ENCODE measurements around the gene PPFIA3.
A peak's percentile ranks its signal among the peaks of the same experiment; 100 is the strongest.
"Not testable (repeated sequence)": the region's sequence is repeated elsewhere in the genome, so short reads cannot be mapped to it uniquely, and the experiment has no call there.

Gene PPFIA3

DNA sequence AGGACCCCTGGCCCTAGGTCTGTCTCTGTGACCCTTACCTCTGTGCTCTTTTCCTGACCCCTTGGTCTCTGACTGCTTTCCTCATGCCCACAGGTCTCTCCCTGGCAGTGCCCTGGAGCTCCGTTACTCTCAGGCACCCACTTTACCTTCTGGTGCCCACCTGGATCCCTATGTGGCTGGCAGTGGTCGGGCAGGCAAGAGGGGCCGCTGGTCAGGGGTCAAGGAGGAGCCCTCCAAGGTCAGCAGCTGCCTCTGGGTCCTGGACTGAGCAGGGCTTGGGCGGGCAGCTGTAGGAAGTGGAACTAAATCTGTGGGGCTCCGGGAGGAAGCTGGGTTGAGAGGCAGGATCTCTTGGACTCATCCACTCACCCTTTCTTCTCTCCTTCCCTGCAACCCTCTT, 16.3 kb downstream of the PPFIA3 start:
- TF ChIP-seq CTCF (IDR thresholded peaks at IDR 0.05): no peak
- no peak for DNase-seq (ENCODE audit: low spot score)
- Histone ChIP-seq H3K27ac (no peak overlapping the region), H3K4me3 (no peak overlapping the region)

DNA sequence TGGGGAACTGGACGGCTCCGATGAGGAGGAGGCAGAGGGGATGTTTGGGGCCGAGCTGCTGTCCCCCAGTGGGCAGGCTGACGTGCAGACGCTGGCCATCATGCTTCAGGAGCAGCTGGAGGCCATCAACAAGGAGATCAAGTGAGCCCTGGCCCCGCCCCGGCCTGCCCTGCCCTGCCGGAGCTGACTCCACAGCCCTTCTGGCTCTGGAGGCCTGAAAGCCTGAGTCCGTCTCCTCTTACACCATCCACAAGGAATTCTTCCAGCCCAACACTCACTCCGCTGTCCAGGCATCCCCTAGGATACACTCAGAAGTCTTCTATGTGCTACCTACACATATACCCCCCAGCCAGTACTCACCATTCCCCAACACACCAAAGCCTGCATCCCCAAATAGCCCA, 17.4 kb downstream of the PPFIA3 start:
- TF ChIP-seq CTCF (IDR thresholded peaks at IDR 0.05): no peak
- no peak overlapping the region for H3K4me3 ChIP-seq
- H3K27ac ChIP-seq: peak overlapping the region in 1 of 2 donors; percentile 64
- DNase-seq (ENCODE audit: low spot score): no peak

DNA sequence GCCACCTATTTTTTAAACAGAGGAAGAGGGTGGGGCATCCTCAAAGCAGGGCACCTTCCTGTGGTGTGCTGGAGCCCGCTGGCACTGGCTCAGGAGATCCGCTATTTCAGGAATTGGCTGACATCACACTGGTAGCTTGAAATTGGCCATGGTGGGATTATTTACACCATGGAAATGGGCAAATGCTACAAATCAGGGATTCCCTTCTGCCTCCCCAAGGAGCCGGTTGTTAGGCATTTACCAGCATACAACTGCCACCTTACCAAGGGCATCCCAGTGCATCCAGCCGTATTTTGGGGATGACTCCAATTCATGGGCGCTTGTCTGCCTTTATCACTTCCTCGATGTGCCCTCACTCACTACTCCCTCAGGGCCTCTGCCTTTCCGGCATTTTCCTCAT, 21.6 kb downstream of the PPFIA3 start:
- Histone ChIP-seq H3K4me3 (no peak overlapping the region), H3K27ac (no peak overlapping the region)
- DNase-seq (ENCODE audit: low spot score): no peak
- no peak for TF ChIP-seq CTCF (IDR thresholded peaks at IDR 0.05)

DNA sequence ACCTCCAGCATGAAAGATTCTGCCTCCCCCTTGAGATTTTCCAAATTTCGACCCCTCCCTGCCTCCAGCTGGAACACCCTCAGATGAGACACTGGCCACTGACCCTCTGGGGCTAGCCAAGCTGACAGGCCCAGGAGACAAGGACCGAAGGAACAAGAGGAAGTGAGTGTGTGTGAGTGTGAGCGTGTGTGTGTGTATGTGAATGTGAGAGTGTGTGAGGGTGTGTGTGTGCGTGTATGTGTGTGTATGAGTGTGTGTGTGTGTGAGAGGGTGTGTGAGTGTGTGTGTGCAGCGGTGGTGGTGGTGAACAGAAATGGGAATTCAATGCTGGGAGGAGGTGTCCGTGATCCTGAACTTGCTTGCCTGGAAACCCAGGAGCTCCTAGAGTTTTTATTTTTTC, 22.0 kb downstream of the PPFIA3 start:
- no peak for DNase-seq (ENCODE audit: low spot score)
- Histone ChIP-seq H3K4me3 (no peak overlapping the region), H3K27ac (no peak overlapping the region)
- TF ChIP-seq CTCF (IDR thresholded peaks at IDR 0.05): no peak

GRCh38 chr19:49142866-49143335, 23.6 kb downstream of the PPFIA3 start:
- DNase-seq (ENCODE audit: low spot score): peak; percentile 92
- Histone ChIP-seq H3K4me3 (peak overlapping the region; percentile 77), H3K27ac (no peak overlapping the region)
- no peak for TF ChIP-seq CTCF (IDR thresholded peaks at IDR 0.05)

DNA sequence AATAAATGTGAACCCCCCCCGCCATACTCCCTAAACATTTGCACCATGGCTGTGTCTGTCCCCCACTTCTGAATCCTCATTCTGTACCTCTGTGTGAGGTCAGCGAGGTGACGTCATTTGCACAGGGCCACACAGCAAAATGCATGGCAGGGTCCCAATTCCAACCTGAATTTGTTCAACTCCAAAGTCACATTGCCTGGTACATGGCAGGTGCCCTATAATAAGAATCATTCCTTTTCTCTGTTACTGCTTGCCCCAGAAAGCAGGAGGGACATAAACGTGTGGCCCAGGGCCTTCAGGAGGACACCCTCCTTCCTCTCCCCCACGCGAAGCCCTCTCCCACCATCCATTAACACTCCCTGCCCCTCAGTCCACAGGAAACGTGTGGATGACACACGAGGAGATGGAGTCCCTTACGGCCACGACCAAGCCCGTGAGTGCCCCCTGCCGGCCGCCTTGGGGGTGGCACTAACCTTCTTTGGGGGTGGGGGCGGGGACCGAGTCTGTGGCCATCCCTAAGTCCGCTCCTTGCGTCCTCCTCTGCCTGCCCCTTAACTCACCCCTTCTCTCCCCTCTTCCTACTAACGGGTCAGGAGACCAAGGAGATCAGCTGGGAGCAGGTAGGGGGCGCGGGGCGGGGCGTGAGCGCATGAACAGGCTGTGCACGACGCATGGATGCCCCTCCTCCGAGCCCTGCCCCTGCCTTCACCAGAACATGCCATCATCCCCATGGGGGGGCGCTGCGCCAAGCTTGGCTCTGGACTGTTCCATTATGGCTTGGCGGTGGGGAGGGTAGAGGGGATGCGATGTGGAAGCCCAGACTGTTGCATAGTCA, 26.4 kb downstream of the PPFIA3 start:
- DNase-seq (ENCODE audit: low spot score): no peak
- H3K27ac ChIP-seq: peak overlapping the region in 1 of 2 donors; percentile 78
- peak; percentile 92 for TF ChIP-seq CTCF (IDR thresholded peaks at IDR 0.05)
- peak overlapping the region; percentile 67 for H3K4me3 ChIP-seq

DNA sequence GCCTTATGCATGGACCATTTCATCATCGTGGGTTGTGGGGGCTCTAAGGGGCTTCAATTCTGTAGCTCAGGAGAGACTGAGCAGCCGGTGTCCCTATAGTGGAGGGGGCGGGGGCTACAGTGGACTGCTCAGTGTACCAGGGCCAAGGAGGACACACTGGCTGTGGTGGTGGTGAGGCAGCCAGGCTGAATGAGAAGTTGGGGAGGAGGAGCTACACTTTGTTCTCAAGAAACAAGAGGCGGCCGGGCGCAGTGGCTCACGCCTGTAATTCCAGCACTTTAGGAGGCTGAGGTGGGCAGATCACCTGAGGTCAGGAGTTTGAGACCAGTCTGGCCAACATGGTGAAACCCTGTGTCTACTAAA, 27.0 kb downstream of the PPFIA3 start:
- DNase-seq (ENCODE audit: low spot score): not testable (repeated sequence)
- peak overlapping the region in 1 of 2 donors; percentile 78 for H3K27ac ChIP-seq
- H3K4me3 ChIP-seq: peak overlapping the region; percentile 67

Data from coronary artery (tissue), 2 donors.